Measurements from ENCODE around the gene CDC42BPG. TPM values are rescaled to one million over a fixed set of nuclear protein-coding genes. Genes with fewer than 3 reads are reported as not detected.
A peak's percentile ranks its signal among the peaks of the same experiment; 100 is the strongest.

Gene CDC42BPG
- total and polyA plus RNA-seq, 8 donors = 6.8 to 25.9 (median 9.0) TPM

- DNase-seq = no peak
- no peak for TF ChIP-seq CTCF (IDR thresholded peaks at IDR 0.05)
- Histone ChIP-seq H3K27ac (peak overlapping the region in 1 of 2 donors; percentile 53), H3K27me3 (no peaks in the 10 kb centered on the region), H3K36me3 (peaks cover 0 to 17% of the 10 kb centered on the region in 2 donors), H3K9me3 (no peaks in the 10 kb centered on the region), H3K4me3 (no peak overlapping the region), H3K4me1 (peaks cover 7 to 25% of the 10 kb centered on the region in 2 donors)
- no peak for ATAC-seq
- intact Hi-C loops (cut with DNase I) = loop anchor here (10.0 kb wide), 2 partner anchors 53 to 183 kb away; partner anchors contain the start of gene SNX15 (in 1 of the 2)
These were observed 2.7 kb downstream of the CDC42BPG start for GRCh38 chr11:64841592-64842365.

GRCh38 chr11:64839887-64840782 lies 4.3 kb downstream of the CDC42BPG start:
- H3K36me3 ChIP-seq = peaks cover 0 to 17% of the 10 kb centered on the region in 2 donors
- no peaks in the 10 kb centered on the region for H3K9me3 ChIP-seq
- H3K4me1 ChIP-seq = peaks cover 7 to 18% of the 10 kb centered on the region in 2 donors
- DNase-seq (no peak), ATAC-seq (no peak)
- no peak overlapping the region for H3K27ac ChIP-seq
- H3K27me3 ChIP-seq = no peaks in the 10 kb centered on the region
- intact Hi-C loops (cut with DNase I) = loop anchor here (10.0 kb wide), 2 partner anchors 55 to 185 kb away; partner anchors contain the start of gene SNX15 (in 1 of the 2)
- TF ChIP-seq CTCF (IDR thresholded peaks at IDR 0.05) = no peak
- no peak overlapping the region for H3K4me3 ChIP-seq

GRCh38 chr11:64839335-64839734 lies 5.1 kb downstream of the CDC42BPG start:
- H3K36me3 ChIP-seq = peaks cover 0 to 17% of the 10 kb centered on the region in 2 donors
- no peaks in the 10 kb centered on the region for H3K9me3 ChIP-seq
- DNase-seq (no peak), ATAC-seq (no peak)
- peaks cover 7 to 10% of the 10 kb centered on the region in 2 donors for H3K4me1 ChIP-seq
- TF ChIP-seq CTCF (IDR thresholded peaks at IDR 0.05) = no peak
- no peak overlapping the region for H3K27ac ChIP-seq
- intact Hi-C loops (cut with DNase I) = no loop called here
- H3K27me3 ChIP-seq = no peaks in the 10 kb centered on the region
- no peak overlapping the region for H3K4me3 ChIP-seq

GRCh38 chr11:64838600-64839334 lies 5.7 kb downstream of the CDC42BPG start:
- H3K27me3 ChIP-seq = no peaks in the 10 kb centered on the region
- no peak overlapping the region for H3K27ac ChIP-seq
- TF ChIP-seq CTCF (IDR thresholded peaks at IDR 0.05) = no peak
- no peak overlapping the region for H3K4me3 ChIP-seq
- H3K4me1 ChIP-seq = peaks cover 4 to 7% of the 10 kb centered on the region in 2 donors
- intact Hi-C loops (cut with DNase I) = no loop called here
- H3K9me3 ChIP-seq = no peaks in the 10 kb centered on the region
- H3K36me3 ChIP-seq = peaks cover 0 to 23% of the 10 kb centered on the region in 2 donors
- DNase-seq (no peak), ATAC-seq (no peak)
